Measurements from ENCODE around the gene WDR36. TPM values are rescaled to one million over a fixed set of nuclear protein-coding genes. Genes with fewer than 3 reads are reported as not detected.

Gene WDR36
- total RNA-seq, 1 experiment from 2014 or later: 39.0 TPM

Other genes starting within 250 kb of the WDR36 start
- 0.59 and 0.79 TPM in 2 replicates for gene TSLP, start 20.6 kb upstream of the WDR36 start, total RNA-seq (2014; rRNA removed; shearing (Covaris generic))
- 3.9 and 7.4 TPM in 2 replicates for gene CAMK4, start 132.0 kb downstream of the WDR36 start, total RNA-seq (2014; rRNA removed; shearing (Covaris generic))